Glutamatergic neuron (in vitro differentiated cells): Measurements from ENCODE around the gene CSTPP1. TPM values are rescaled to one million over a fixed set of nuclear protein-coding genes. Genes with fewer than 3 reads are reported as not detected.

Source experiments
- DNase-seq: peaks from one replicate; pipeline ENCODE4 v3.0.0; 2022
- H3K27ac Mint-ChIP-seq: one replicate; pipeline ENCODE4 v1.8.0; 2020; ENCODE audit warnings: mild to moderate bottlenecking, mixed read lengths, inconsistent platforms; ENCODE audit not compliant: unreplicated experiment
- H3K27me3 Mint-ChIP-seq: one replicate; pipeline ENCODE4 v1.8.0; 2020; ENCODE audit warnings: mild to moderate bottlenecking, moderate library complexity, mixed read lengths, inconsistent platforms; ENCODE audit not compliant: unreplicated experiment
- H3K36me3 Mint-ChIP-seq: one replicate; pipeline ENCODE4 v1.8.0; 2020; ENCODE audit warnings: mild to moderate bottlenecking, mixed read lengths, inconsistent platforms; ENCODE audit not compliant: unreplicated experiment
- H3K4me1 Mint-ChIP-seq: one replicate; pipeline ENCODE4 v1.8.0; 2020; ENCODE audit warnings: mild to moderate bottlenecking, low read depth, mixed read lengths, inconsistent platforms; ENCODE audit not compliant: unreplicated experiment
- H3K4me3 Mint-ChIP-seq: one replicate; pipeline ENCODE4 v1.8.0; 2020; ENCODE audit warnings: mild to moderate bottlenecking, mixed read lengths, inconsistent platforms; ENCODE audit not compliant: unreplicated experiment
- H3K9me3 Mint-ChIP-seq: one replicate; pipeline ENCODE4 v1.8.0; 2020; ENCODE audit warnings: mild to moderate bottlenecking, moderate library complexity, mixed read lengths, inconsistent platforms; ENCODE audit not compliant: unreplicated experiment
- total RNA-seq: library from RNA; stranded (reverse); fragmentation: NEBNext Ultra II Directional; extraction: Animal tissue kit (Norgen Biotek cat#: 25700); gene quantifications from one replicate; pipeline ENCODE4 v1.2.1, GENCODE V29; 2021; ENCODE audit not compliant: unreplicated experiment
- TF ChIP-seq, protein P1 (sequence below): fragments of 200-600 bp; sonication (generic); IDR thresholded peaks from one replicate; pipeline ENCODE4 v1.5.0; 2021; ENCODE audit not compliant: partially characterized antibody, unreplicated experiment

CSTPP1 gene
- total RNA-seq, 1 donor from 2014 or later = 35.5 TPM

DNA sequence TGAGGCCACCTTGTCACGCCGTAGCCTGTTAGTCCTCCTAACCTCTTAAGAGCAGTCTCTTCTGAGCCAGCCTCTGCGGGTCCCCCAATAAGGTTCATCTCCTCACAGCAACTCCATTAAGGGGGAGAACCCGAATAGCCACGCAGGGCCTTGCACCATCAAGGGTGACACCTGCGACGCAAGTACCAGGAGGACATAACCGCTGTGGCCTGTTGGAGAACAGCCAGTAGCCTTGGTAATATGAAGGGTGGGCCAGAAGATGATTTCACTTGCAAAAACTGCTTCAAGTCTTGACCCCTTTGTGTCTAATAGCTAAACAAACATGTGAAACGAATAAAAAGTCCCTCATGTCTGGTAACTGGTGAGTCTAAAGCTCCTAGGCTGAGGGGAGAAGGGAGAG is 225.3 kb downstream of the CSTPP1 start:
- DNase-seq = no peak
- Mint-ChIP-seq H3K27ac (peak overlapping the region; percentile 62), H3K9me3 (peaks cover 10% of the 10 kb centered on the region), H3K36me3 (no peaks in the 10 kb centered on the region), H3K4me3 (no peak overlapping the region), H3K27me3 (peaks cover 19% of the 10 kb centered on the region), H3K4me1 (peaks cover 3% of the 10 kb centered on the region)
- TF ChIP-seq, protein P1, sequence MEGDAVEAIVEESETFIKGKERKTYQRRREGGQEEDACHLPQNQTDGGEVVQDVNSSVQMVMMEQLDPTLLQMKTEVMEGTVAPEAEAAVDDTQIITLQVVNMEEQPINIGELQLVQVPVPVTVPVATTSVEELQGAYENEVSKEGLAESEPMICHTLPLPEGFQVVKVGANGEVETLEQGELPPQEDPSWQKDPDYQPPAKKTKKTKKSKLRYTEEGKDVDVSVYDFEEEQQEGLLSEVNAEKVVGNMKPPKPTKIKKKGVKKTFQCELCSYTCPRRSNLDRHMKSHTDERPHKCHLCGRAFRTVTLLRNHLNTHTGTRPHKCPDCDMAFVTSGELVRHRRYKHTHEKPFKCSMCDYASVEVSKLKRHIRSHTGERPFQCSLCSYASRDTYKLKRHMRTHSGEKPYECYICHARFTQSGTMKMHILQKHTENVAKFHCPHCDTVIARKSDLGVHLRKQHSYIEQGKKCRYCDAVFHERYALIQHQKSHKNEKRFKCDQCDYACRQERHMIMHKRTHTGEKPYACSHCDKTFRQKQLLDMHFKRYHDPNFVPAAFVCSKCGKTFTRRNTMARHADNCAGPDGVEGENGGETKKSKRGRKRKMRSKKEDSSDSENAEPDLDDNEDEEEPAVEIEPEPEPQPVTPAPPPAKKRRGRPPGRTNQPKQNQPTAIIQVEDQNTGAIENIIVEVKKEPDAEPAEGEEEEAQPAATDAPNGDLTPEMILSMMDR = no peak

DNA sequence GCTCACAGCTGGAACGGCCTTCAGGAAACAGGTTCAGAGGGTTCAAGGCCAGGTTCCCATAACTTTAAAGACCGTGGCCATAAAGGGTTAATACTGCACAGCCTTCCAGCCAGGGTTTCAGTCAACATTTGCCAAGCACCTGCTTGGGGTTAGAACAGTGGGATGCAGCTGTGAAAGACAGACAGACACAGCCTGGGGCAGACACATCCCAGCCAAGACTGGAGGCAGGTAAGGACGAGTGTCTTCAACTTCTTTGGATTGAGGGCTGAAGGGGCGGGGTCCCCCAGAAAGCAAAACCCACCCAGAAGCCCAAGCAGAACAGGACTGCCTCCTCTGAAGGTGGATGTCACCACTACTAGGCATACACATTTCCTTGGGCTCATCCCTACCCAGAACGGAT is 225.9 kb downstream of the CSTPP1 start:
- H3K36me3 Mint-ChIP-seq = no peaks in the 10 kb centered on the region
- peaks cover 19% of the 10 kb centered on the region for H3K27me3 Mint-ChIP-seq
- no peak overlapping the region for H3K4me3 Mint-ChIP-seq
- peaks cover 10% of the 10 kb centered on the region for H3K9me3 Mint-ChIP-seq
- DNase-seq = no peak
- no peak overlapping the region for H3K27ac Mint-ChIP-seq
- H3K4me1 Mint-ChIP-seq = peaks cover 3% of the 10 kb centered on the region
- TF ChIP-seq, protein P1 = no peak

DNA sequence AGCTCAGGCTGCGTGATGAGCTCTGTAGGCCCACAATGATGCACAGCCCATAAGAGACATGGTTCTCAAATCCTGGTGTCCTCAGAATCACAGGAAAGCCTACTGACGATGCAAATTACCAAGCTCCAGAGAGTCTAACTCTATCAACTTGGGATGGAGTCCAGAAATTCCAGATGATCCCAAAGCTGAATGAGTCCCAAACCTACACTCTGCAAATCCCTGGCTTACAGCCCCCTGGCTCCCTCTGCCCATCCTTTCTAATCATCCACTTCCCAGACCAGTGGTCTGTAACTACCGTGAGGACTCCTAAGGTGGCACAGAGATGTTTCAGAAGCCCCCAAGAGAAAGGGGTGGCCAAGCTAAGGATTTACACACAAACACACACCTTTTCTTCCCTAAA is 226.6 kb downstream of the CSTPP1 start:
- DNase-seq = no peak
- Mint-ChIP-seq H3K9me3 (peaks cover 10% of the 10 kb centered on the region), H3K27me3 (peaks cover 19% of the 10 kb centered on the region), H3K4me3 (no peak overlapping the region), H3K27ac (no peak overlapping the region), H3K4me1 (peaks cover 3% of the 10 kb centered on the region), H3K36me3 (no peaks in the 10 kb centered on the region)
- TF ChIP-seq, protein P1 = no peak

GRCh38 chr11:47163898-47164297 is 227.3 kb downstream of the CSTPP1 start:
- Mint-ChIP-seq H3K9me3 (peaks cover 10% of the 10 kb centered on the region), H3K36me3 (no peaks in the 10 kb centered on the region), H3K4me3 (no peak overlapping the region), H3K27ac (no peak overlapping the region), H3K27me3 (peaks cover 19% of the 10 kb centered on the region), H3K4me1 (peaks cover 3% of the 10 kb centered on the region)
- TF ChIP-seq, protein P1 = no peak
- DNase-seq = no peak

DNA sequence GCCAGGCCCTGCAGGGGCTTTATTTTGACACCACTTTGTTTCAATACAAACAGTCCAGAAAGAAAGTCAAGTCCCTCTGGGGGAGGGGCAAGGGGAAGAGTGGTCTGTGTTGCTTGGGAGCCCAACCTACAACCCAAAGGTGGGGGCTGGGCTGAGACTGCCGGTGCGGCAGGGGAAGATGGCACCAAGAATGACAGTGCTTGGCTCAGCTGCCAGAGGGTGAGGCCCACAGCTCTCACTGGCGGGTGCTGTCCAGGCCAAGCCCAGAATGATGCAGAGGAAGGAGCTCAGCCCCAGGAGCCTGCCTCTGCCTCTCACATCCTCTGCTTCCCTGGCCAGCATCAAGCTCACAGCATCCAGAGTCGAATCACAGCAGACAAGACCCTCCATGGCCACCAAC is 227.8 kb downstream of the CSTPP1 start:
- Mint-ChIP-seq H3K27me3 (peaks cover 18% of the 10 kb centered on the region), H3K9me3 (peaks cover 10% of the 10 kb centered on the region), H3K4me1 (peaks cover 3% of the 10 kb centered on the region), H3K27ac (no peak overlapping the region), H3K36me3 (no peaks in the 10 kb centered on the region), H3K4me3 (no peak overlapping the region)
- TF ChIP-seq, protein P1 = no peak
- no peak for DNase-seq
